ENCODE data around the gene ELMO3. TPM values are rescaled to one million over a fixed set of nuclear protein-coding genes. Genes with fewer than 3 reads are reported as not detected.

Gene ELMO3
- total and polyA plus RNA-seq, 8 donors: 14.6 to 52.4 (median 23.6) TPM

DNA sequence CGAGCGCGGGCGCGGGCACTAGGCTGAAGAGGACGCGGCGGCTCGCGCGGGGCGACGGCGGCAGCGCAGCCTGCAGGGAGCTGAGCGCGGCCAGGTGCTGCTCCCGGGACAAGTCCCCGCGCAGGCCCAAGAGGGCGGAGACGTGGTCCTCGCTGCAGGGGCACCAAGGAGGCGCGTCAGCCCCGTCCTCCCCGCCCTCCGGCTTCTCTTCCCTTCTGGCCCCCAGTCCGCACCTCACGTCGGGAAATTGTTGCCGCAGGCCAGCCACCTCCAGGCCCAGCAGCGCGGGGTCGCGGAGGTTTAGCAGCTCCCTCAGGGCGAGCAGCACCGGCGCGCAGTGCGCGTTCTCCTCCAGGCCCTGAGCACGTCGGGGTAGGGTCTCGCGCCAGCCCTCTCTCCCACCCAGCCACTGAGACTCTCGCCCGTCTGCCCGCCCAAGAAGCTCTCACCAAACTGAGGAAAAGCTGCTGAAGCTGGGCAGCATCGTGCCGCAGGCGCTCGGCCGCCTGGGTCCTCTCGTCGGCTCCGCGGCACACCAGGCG lies 14.4 kb upstream of the ELMO3 start:
- WGBS, 2 donors: 7% methylated on average over 57 to 59 of the region's 59 CpGs
- Histone ChIP-seq H3K9me3 (no peaks in the 10 kb centered on the region), H3K4me1 (peaks cover 4 to 15% (median 12%) of the 10 kb centered on the region in 3 donors), H3K4me3 (peak overlapping the region; percentile 52 to 74 (median 64)), H3K27ac (peak overlapping the region; percentile 91 to 98 (median 97)), H3K27me3 (no peaks in the 10 kb centered on the region), H3K36me3 (no peaks in the 10 kb centered on the region)
- peak; percentile 18 to 35 (median 20) for ATAC-seq
- DNase-seq: peak in 3 of 6 donors; percentile 64 to 86 (median 77)
- FAIRE-seq: no peak
- intact Hi-C loops (cut with DNase I): loop anchor here in 1 of 3 donors (10.0 kb wide), 1 partner anchor 170 kb away; no protein-coding TSS in a partner anchor
- TF ChIP-seq, protein P1, sequence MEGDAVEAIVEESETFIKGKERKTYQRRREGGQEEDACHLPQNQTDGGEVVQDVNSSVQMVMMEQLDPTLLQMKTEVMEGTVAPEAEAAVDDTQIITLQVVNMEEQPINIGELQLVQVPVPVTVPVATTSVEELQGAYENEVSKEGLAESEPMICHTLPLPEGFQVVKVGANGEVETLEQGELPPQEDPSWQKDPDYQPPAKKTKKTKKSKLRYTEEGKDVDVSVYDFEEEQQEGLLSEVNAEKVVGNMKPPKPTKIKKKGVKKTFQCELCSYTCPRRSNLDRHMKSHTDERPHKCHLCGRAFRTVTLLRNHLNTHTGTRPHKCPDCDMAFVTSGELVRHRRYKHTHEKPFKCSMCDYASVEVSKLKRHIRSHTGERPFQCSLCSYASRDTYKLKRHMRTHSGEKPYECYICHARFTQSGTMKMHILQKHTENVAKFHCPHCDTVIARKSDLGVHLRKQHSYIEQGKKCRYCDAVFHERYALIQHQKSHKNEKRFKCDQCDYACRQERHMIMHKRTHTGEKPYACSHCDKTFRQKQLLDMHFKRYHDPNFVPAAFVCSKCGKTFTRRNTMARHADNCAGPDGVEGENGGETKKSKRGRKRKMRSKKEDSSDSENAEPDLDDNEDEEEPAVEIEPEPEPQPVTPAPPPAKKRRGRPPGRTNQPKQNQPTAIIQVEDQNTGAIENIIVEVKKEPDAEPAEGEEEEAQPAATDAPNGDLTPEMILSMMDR (IDR thresholded peaks at IDR 0.05): no peak

DNA sequence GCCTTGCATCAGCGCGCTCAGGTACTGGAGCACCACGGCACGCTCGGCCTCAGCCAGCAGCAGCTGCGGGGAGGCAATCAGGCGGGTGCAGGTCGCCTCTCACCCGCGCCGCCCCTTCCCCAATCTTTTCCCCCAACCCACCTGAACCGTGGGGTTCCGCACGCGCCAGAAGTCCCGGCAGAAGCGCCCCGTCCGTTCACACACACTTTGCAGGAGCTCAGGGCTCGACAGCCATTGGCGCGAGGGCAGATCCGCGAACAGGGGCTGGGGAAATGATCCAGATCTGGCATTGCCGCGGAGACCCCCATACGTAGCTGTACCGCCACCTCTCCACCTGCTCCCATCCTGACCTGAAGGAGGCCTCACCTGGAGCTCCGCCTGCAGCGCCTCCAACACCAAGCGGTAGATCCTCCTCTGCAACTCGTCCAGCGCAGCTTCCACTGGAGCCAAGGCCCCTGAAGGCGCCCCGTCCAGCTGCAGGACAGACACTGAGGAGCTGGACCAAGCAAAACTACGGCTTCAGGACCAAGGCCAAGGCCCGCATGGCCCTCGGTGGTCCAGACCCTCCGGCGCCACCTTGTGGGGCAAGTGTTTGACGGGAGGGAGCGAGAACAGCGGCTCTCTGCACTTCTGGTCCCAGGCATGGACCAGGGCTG lies 13.8 kb upstream of the ELMO3 start:
- Histone ChIP-seq H3K4me1 (peaks cover 4 to 15% (median 12%) of the 10 kb centered on the region in 3 donors), H3K4me3 (peak overlapping the region in 2 of 4 donors; percentile 52 to 64), H3K9me3 (no peaks in the 10 kb centered on the region), H3K27me3 (no peaks in the 10 kb centered on the region), H3K27ac (no peak overlapping the region), H3K36me3 (no peaks in the 10 kb centered on the region)
- FAIRE-seq (no peak), ATAC-seq (peak; percentile 57 to 72 (median 67)), DNase-seq (peak; percentile 88 to 97 (median 93))
- intact Hi-C loops (cut with DNase I): loop anchor here in 1 of 3 donors (10.0 kb wide), 1 partner anchor 170 kb away; no protein-coding TSS in a partner anchor
- 13 to 14% methylated on average over 42 to 43 of the region's 43 CpGs for WGBS, 2 donors
- TF ChIP-seq, protein P1 (IDR thresholded peaks at IDR 0.05): peak; percentile 64 to 75 (median 74)

DNA sequence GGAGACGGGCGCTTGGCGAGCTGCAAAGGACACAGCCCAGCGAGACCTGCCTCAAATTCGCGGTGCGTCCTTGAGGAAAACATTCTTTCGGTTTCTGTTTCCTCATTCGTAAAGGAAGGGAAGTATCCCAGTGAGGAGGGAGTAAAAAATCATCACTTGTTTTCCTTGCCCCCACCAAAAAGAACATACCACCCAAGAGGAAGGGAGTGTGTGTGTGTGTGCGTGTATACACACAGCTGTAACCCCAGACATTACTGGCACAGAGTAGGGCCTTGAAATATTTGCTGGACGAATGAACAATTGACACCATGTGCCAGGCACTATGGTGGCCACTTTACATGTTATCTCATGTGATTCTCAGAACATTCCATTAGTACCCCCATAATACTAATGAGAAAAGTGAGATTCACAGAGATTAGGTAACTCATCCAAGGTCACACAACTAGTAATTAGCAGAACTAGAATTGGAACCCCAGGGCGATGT lies 13.2 kb upstream of the ELMO3 start:
- TF ChIP-seq, protein P1 (IDR thresholded peaks at IDR 0.05): no peak
- no peaks in the 10 kb centered on the region for H3K36me3 ChIP-seq
- ATAC-seq: no peak
- H3K4me1 ChIP-seq: peaks cover 4 to 15% (median 12%) of the 10 kb centered on the region in 3 donors
- peak overlapping the region in 1 of 4 donors; percentile 4 for H3K4me3 ChIP-seq
- FAIRE-seq: no peak
- intact Hi-C loops (cut with DNase I): loop anchor here in 1 of 3 donors (10.0 kb wide), 1 partner anchor 171 kb away; no protein-coding TSS in a partner anchor
- no peak for DNase-seq
- 6 to 7% methylated on average over 12 of the region's 12 CpGs for WGBS, 2 donors
- H3K27me3 ChIP-seq: no peaks in the 10 kb centered on the region
- H3K9me3 ChIP-seq: no peaks in the 10 kb centered on the region
- no peak overlapping the region for H3K27ac ChIP-seq

DNA sequence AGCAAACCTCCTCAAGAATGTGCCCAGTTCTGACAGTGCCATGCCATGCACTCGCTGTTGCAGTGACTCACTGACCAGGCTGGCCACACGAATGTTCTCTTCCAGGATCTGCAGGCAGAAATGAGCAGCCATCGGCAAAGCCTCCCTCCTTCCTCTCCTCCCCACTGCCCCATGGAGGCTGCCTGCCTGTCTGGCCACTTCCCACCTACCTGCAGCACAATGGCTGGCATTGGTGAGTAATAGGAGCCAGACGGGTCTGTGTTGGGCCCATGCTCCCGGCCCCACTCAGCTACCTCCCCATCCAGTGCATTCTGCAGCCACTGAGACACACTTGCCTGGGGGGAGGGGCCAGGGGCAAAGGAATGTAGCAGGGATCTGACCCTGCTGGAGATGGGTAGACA lies 12.4 kb upstream of the ELMO3 start:
- H3K27me3 ChIP-seq: no peaks in the 10 kb centered on the region
- intact Hi-C loops (cut with DNase I): loop anchor here in 1 of 3 donors (10.0 kb wide), 1 partner anchor 172 kb away; no protein-coding TSS in a partner anchor
- H3K9me3 ChIP-seq: no peaks in the 10 kb centered on the region
- H3K36me3 ChIP-seq: no peaks in the 10 kb centered on the region
- H3K27ac ChIP-seq: no peak overlapping the region
- DNase-seq (no peak), ATAC-seq (no peak), FAIRE-seq (no peak)
- H3K4me3 ChIP-seq: no peak overlapping the region
- H3K4me1 ChIP-seq: peaks cover 8 to 18% (median 16%) of the 10 kb centered on the region in 3 donors
- TF ChIP-seq, protein P1 (IDR thresholded peaks at IDR 0.05): no peak
- 40 to 60% methylated on average over 5 of the region's 5 CpGs for WGBS, 2 donors

Data from pancreas (tissue), 10 donors.